ENCODE measurements around the gene IER3.

- no peak for TF ChIP-seq YY1 (IDR thresholded peaks at IDR 0.05; ENCODE audit: low read depth)
- TF ChIP-seq POLR2AphosphoS5 (IDR thresholded peaks at IDR 0.05; ENCODE audit: low read depth, low read length): no peak
- no peak for TF ChIP-seq EP300 (IDR thresholded peaks at IDR 0.05; ENCODE audit: borderline replicate concordance in 1 of 2, low read depth in 1 of 2, low read length in 1 of 2)
- TF ChIP-seq MAX (IDR thresholded peaks at IDR 0.05; ENCODE audit: low read depth): no peak
Measured at GRCh38 chr6:30777155-30777485, 32.8 kb upstream of the IER3 start.
